Natural killer cell (primary cell): ENCODE data around the gene NFAT5. TPM values are rescaled to one million over a fixed set of nuclear protein-coding genes. Genes with fewer than 3 reads are reported as not detected.

Experiments used
- ATAC-seq, 3 donors: fragments of 150-1000 bp in 2 of 3; fragments of 200-7000 bp in 1 of 3; cut with Tn5 transposase; 1 replicate in 1 of 3; 2 replicates in 2 of 3; pipeline ENCODE4 v1.10.0; 2021; ENCODE audit warnings: mild to moderate bottlenecking in 2 of 3, moderate library complexity in 2 of 3
- DNase-seq, 2 donors: peaks; one replicate each; pipeline versions ENCODE4 v3.0.0 to v3.0.0-alpha.2; 2013 to 2021; ENCODE audit warnings: mixed read lengths in 1 of 2
- H3K27ac ChIP-seq: one replicate; pipeline ENCODE4 v1.5.1; 2013; ENCODE audit warnings: mild to moderate bottlenecking, low read length
- H3K27me3 ChIP-seq: one replicate; pipeline ENCODE4 v1.6.1; 2013; ENCODE audit warnings: low read length; ENCODE audit not compliant: control insufficient read depth, insufficient read depth
- H3K36me3 ChIP-seq: one replicate; pipeline ENCODE4 v1.6.1; 2013; ENCODE audit warnings: low read length; ENCODE audit not compliant: control insufficient read depth, insufficient read depth
- H3K4me1 ChIP-seq: one replicate; pipeline ENCODE4 v1.6.1; 2013; ENCODE audit warnings: low read length; ENCODE audit not compliant: control insufficient read depth, insufficient read depth
- H3K4me3 ChIP-seq: one replicate; pipeline ENCODE4 v1.5.1; 2013; ENCODE audit warnings: low read length
- H3K9me3 ChIP-seq: one replicate; pipeline ENCODE4 v1.6.1; 2013; ENCODE audit warnings: low read length; ENCODE audit not compliant: control insufficient read depth, insufficient read depth
- H3K27ac Mint-ChIP-seq, 2 donors: one replicate each; pipeline ENCODE4 v1.8.0; 2022; ENCODE audit warnings: mild to moderate bottlenecking in 2 of 2, mixed read lengths in 2 of 2, moderate library complexity in 1 of 2
- H3K27me3 Mint-ChIP-seq, 2 donors: one replicate each; pipeline ENCODE4 v1.8.0; 2022; ENCODE audit warnings: low read depth in 2 of 2, mixed read lengths in 2 of 2
- H3K36me3 Mint-ChIP-seq: one replicate; pipeline ENCODE4 v1.8.0; 2022; ENCODE audit warnings: mixed read lengths
- H3K4me1 Mint-ChIP-seq, 2 donors: one replicate each; pipeline ENCODE4 v1.8.0; 2022; ENCODE audit warnings: mixed read lengths in 2 of 2
- H3K4me3 Mint-ChIP-seq: one replicate; pipeline ENCODE4 v1.8.0; 2022; ENCODE audit warnings: mild to moderate bottlenecking, moderate library complexity, mixed read lengths
- H3K9me3 Mint-ChIP-seq, 2 donors: one replicate each; pipeline ENCODE4 v1.8.0; 2022; ENCODE audit warnings: mixed read lengths in 2 of 2
- CTCF ChIP-seq: fragments of 200-600 bp; IDR thresholded peaks from one replicate; pipeline ENCODE4 v1.8.0; 2022; ENCODE audit warnings: antibody characterized with exemption
- WGBS: methylation state at CpG from one replicate; pipeline ENCODE4 v1.1.7; 2013; ENCODE audit warnings: missing lambda C conversion rate; ENCODE audit not compliant: insufficient coverage; 5-methylcytosine and 5-hydroxymethylcytosine counted together
- intact Hi-C: fragments of 100-400 bp; cut with micrococcal nuclease; formaldehyde crosslinking; loops from one replicate; pipeline ENCODE4 v1.14.2; 2022
- total RNA-seq, 4 donors: library from RNA; stranded (reverse); fragments of 120-200 nt in 1 of 4; gene quantifications; one replicate each; pipeline versions ENCODE4 v1.2.3 to v1.2.4, GENCODE V29; 2013 to 2022

NFAT5 gene
- total RNA-seq, 3 donors from 2014 or later (not counting 1 experiment from before 2014, with no cell fraction given) = 70.0 to 73.6 (median 70.6) TPM

- no peak for ATAC-seq
- peak overlapping the region; percentile 78 for H3K4me3 ChIP-seq
These were observed 188.3 kb downstream of the NFAT5 start for GRCh38 chr16:69754143-69754468.

More at GRCh38 chr16:69754143-69754468, 188.3 kb downstream of the NFAT5 start:
- Histone ChIP-seq H3K4me1 (peaks cover 14% of the 10 kb centered on the region), H3K27me3 (no peaks in the 10 kb centered on the region), H3K36me3 (peaks cover 19% of the 10 kb centered on the region), H3K9me3 (no peaks in the 10 kb centered on the region), H3K27ac (peak overlapping the region; percentile 51)
- H3K4me3 Mint-ChIP-seq = peak overlapping the region; percentile 100
- H3K9me3 Mint-ChIP-seq = no peaks in the 10 kb centered on the region
- no peaks in the 10 kb centered on the region for H3K27me3 Mint-ChIP-seq
- H3K27ac Mint-ChIP-seq = peak overlapping the region; percentile 97 to 99
- H3K4me1 Mint-ChIP-seq = peaks cover 14 to 28% of the 10 kb centered on the region in 2 donors
- intact Hi-C loops = loop anchor here (1.0 to 5.0 kb wide), 3 partner anchors 27 to 362 kb away; partner anchors contain the start of gene NQO1
- DNase-seq = no peak
- H3K36me3 Mint-ChIP-seq = no peaks in the 10 kb centered on the region
- 22% methylated on average over 4 of the region's 4 CpGs for WGBS
- TF ChIP-seq CTCF = no peak

Other genes starting within 250 kb of the NFAT5 start
- 1 to 10 TPM; 3.0 to 5.7 (median 4.6) TPM for gene PDF, start 235.4 kb upstream of the NFAT5 start, total RNA-seq
- gene COG8, start 226.4 kb upstream of the NFAT5 start, total RNA-seq = 10 to 100 TPM; 26.3 to 34.6 (median 29.0) TPM
- gene NIP7, start 226.2 kb upstream of the NFAT5 start, total RNA-seq = 10 to 100 TPM; 33.7 to 41.8 (median 37.7) TPM
- gene TMED6, start 214.2 kb upstream of the NFAT5 start, total RNA-seq = 1 to 10 TPM; 1.4 to 1.8 (median 1.6) TPM
- 10 to 100 TPM; 35.0 to 44.2 (median 36.6) TPM for gene TERF2, start 180.0 kb upstream of the NFAT5 start, total RNA-seq
- gene CYB5B, start 141.3 kb upstream of the NFAT5 start, total RNA-seq = 100 to 1,000 TPM in 1 of 3 donors, 10 to 100 TPM in 2; 73.1 to 106 (median 88.4) TPM
- 1 to 10 TPM; 4.0 to 4.8 (median 4.5) TPM for gene NQO1, start 160.6 kb downstream of the NFAT5 start, total RNA-seq
- gene NOB1, start 189.0 kb downstream of the NFAT5 start, total RNA-seq = 10 to 100 TPM; 20.9 to 34.4 (median 32.0) TPM
- gene WWP2, start 196.4 kb downstream of the NFAT5 start, total RNA-seq = 10 to 100 TPM; 72.8 to 95.6 (median 81.6) TPM